ENCODE measurements around the gene STRIP1.

The STRIP1 gene

GRCh38 chr1:110004583-110004982 lies 29.8 kb upstream of the STRIP1 start:
- H3K27me3 Mint-ChIP-seq (ENCODE audit: low read depth), result no peaks in the 10 kb centered on the region
- peaks cover 10% of the 10 kb centered on the region for H3K36me3 Mint-ChIP-seq (ENCODE audit: low read depth)
- no peaks in the 10 kb centered on the region for H3K9me3 Mint-ChIP-seq
- peak overlapping the region; percentile 91 to 95 (median 95) for H3K27ac Mint-ChIP-seq
- peak overlapping the region; percentile 39 to 68 (median 43) for H3K4me3 Mint-ChIP-seq
- TF ChIP-seq, protein P1, sequence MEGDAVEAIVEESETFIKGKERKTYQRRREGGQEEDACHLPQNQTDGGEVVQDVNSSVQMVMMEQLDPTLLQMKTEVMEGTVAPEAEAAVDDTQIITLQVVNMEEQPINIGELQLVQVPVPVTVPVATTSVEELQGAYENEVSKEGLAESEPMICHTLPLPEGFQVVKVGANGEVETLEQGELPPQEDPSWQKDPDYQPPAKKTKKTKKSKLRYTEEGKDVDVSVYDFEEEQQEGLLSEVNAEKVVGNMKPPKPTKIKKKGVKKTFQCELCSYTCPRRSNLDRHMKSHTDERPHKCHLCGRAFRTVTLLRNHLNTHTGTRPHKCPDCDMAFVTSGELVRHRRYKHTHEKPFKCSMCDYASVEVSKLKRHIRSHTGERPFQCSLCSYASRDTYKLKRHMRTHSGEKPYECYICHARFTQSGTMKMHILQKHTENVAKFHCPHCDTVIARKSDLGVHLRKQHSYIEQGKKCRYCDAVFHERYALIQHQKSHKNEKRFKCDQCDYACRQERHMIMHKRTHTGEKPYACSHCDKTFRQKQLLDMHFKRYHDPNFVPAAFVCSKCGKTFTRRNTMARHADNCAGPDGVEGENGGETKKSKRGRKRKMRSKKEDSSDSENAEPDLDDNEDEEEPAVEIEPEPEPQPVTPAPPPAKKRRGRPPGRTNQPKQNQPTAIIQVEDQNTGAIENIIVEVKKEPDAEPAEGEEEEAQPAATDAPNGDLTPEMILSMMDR (IDR thresholded peaks at IDR 0.05; ENCODE audit: unreplicated experiment in 3 of 3), result no peak
- peaks cover 57% of the 10 kb centered on the region for H3K4me1 Mint-ChIP-seq

GRCh38 chr1:110005971-110006370 lies 28.5 kb upstream of the STRIP1 start:
- Mint-ChIP-seq H3K27me3 (ENCODE audit: low read depth) (no peaks in the 10 kb centered on the region), H3K4me1 (peaks cover 57% of the 10 kb centered on the region), H3K27ac (peak overlapping the region; percentile 91 to 95 (median 95)), H3K4me3 (peak overlapping the region in 1 of 3 experiments; percentile 18), H3K9me3 (no peaks in the 10 kb centered on the region), H3K36me3 (ENCODE audit: low read depth) (peaks cover 21% of the 10 kb centered on the region)
- TF ChIP-seq, protein P1 (IDR thresholded peaks at IDR 0.05; ENCODE audit: unreplicated experiment in 3 of 3), result no peak

- TF ChIP-seq, protein P1 (IDR thresholded peaks at IDR 0.05; ENCODE audit: unreplicated experiment in 3 of 3), result no peak
- Mint-ChIP-seq H3K4me1 (peaks cover 57% of the 10 kb centered on the region), H3K27me3 (ENCODE audit: low read depth) (no peaks in the 10 kb centered on the region), H3K36me3 (ENCODE audit: low read depth) (peaks cover 24% of the 10 kb centered on the region), H3K4me3 (no peak overlapping the region), H3K27ac (peak overlapping the region; percentile 91 to 95 (median 95)), H3K9me3 (no peaks in the 10 kb centered on the region)
Measured at GRCh38 chr1:110006516-110006915, 27.9 kb upstream of the STRIP1 start.

DNA sequence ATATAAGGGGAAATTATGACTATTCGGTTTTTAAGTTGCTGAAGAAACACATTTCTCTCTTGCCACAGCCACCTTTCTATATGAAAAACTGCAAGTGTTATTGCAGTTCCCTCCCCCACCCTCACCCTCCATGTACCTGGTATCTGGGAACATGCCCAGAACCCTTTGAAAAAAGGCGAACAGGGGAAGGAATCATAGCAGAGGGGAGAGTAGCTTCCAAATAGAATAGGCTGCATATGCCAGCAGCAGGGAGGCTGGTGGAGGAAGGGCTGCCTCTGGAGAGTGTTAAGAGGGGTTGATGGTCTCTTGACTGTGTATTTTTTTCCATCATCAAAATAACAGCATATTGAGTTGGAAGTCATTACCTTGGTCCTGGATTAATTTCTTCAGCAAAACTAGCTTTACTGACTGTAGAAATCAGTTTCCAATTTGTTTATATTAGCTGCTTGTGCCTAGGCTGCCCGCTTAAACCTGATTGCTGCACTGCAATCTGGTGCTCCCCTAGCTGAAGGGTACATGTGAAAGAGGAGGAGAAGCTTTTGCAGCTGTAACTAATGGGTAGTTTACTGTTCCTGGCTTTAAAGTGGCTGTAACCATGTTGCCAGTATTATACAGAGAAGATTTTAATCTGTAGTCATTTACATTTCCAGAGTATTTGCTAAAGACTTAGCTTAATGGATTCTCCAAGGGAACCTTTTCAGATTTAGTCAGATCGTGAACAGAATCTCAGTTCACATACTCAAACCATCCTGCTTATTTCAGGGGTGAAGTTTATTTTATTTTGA lies 27.2 kb upstream of the STRIP1 start:
- Mint-ChIP-seq H3K9me3 (no peaks in the 10 kb centered on the region), H3K4me3 (no peak overlapping the region), H3K27me3 (ENCODE audit: low read depth) (no peaks in the 10 kb centered on the region), H3K27ac (peak overlapping the region in 1 of 3 experiments; percentile 24), H3K36me3 (ENCODE audit: low read depth) (peaks cover 32% of the 10 kb centered on the region), H3K4me1 (peaks cover 54% of the 10 kb centered on the region)
- TF ChIP-seq, protein P1 (IDR thresholded peaks at IDR 0.05; ENCODE audit: unreplicated experiment in 3 of 3), result no peak

GRCh38 chr1:110008971-110009565 lies 25.4 kb upstream of the STRIP1 start:
- peaks cover 36% of the 10 kb centered on the region for H3K4me1 Mint-ChIP-seq
- TF ChIP-seq, protein P1 (IDR thresholded peaks at IDR 0.05; ENCODE audit: unreplicated experiment in 3 of 3), result no peak
- no peaks in the 10 kb centered on the region for H3K9me3 Mint-ChIP-seq
- peaks cover 42% of the 10 kb centered on the region for H3K36me3 Mint-ChIP-seq (ENCODE audit: low read depth)
- H3K4me3 Mint-ChIP-seq, result no peak overlapping the region
- H3K27me3 Mint-ChIP-seq (ENCODE audit: low read depth), result no peaks in the 10 kb centered on the region
- no peak overlapping the region for H3K27ac Mint-ChIP-seq
